Left hindlimb (tissue), 1 donor: ENCODE data around the gene STAT1.

Source experiments
- DNase-seq: peaks from one replicate; pipeline ENCODE4 v3.0.0-alpha.2; 2018

The STAT1 gene

DNA sequence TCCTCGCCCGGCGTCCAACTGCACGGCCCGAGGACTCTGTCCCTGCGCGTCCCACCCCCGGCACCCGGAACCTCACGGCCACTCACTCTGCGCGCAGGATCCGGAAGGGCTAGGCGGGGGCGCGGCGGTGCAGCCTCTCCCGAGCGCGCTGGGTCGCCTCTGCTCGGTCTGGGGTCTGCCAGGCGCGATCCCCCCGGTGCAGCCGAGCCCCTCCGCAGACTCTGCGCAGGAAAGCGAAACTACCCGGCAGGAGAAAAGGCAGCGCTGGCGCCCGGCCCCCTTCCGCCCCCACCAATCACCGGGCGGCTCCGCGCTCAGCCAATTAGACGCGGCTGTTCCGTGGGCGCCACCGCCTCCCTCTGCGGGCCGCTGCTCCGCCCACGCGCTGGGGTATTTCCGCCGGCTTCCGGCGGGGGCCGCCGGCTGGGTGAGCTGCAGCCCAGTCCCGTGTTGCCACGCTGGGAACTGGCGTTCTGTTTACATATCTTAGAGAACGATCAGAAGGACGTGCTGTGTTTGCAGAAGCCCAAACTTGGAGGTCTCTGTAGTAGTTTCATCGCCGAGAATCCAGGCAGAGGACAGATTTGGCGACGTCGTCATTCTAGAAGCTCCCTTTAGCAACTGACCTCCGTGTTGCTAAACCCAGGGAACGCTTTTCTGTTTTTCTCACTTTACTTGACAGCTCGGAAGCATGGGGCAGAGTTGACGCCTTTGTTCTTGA, at the start of gene STAT1:
Gene STAT1 (minus strand): TSS at position 240 of the 721 bp plus-strand sequence. CDS start 4,168 bp downstream, outside the sequence.
- peak; percentile 96 for DNase-seq

- DNase-seq = no peak
Observed at GRCh38 chr2:191063584-191063983, 49.6 kb upstream of the STAT1 start.

- no peak for DNase-seq
Observed at GRCh38 chr2:191061381-191061980, 47.5 kb upstream of the STAT1 start.

DNA sequence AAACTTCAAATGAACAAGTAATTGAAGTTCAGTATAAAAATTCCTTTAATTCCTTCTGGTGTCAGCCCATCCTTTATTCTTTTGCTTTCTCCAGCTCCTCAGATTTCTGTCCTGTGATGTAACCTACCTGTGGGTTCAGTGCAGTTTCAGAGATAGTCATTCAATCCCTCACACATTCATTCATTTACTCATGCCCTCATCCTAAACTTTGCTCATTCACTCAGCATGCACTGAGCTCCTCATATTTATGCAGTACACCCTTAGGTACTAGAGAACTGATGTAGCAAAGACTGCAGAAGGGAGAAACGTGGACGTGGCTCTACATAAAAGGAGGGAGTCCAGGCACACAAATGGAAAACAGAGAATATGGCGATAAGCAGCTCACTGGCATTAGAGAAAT, 45.3 kb upstream of the STAT1 start:
- no peak for DNase-seq

GRCh38 chr2:191056228-191056627, 42.3 kb upstream of the STAT1 start:
- no peak for DNase-seq

GRCh38 chr2:191053256-191053655, 39.3 kb upstream of the STAT1 start:
- no peak for DNase-seq

- no peak for DNase-seq
Observed at GRCh38 chr2:191051825-191052778, 38.1 kb upstream of the STAT1 start.

- no peak for DNase-seq
Observed at GRCh38 chr2:191051177-191051576, 37.2 kb upstream of the STAT1 start.

DNA sequence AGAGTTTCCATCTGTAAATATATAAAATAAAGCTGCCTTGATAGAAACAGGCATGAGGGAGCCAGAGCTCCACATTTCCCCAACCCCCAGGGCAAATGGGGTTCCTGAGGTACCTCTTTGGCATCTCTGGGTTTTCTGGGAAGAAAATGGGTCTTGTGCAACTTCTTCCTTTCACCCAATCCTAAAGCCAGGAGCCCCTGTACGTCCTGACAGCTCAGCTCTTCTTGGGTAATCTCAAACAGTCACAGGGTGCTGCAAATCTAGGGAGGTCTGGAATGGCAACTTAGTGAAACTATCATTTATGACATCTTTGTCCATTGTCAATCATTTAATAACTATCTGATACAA, 36.6 kb upstream of the STAT1 start:
- no peak for DNase-seq

GRCh38 chr2:191049728-191050639, 36.0 kb upstream of the STAT1 start:
- no peak for DNase-seq

GRCh38 chr2:191048073-191048472, 34.1 kb upstream of the STAT1 start:
- DNase-seq = no peak

GRCh38 chr2:191045141-191045540, 31.2 kb upstream of the STAT1 start:
- DNase-seq = no peak

DNA sequence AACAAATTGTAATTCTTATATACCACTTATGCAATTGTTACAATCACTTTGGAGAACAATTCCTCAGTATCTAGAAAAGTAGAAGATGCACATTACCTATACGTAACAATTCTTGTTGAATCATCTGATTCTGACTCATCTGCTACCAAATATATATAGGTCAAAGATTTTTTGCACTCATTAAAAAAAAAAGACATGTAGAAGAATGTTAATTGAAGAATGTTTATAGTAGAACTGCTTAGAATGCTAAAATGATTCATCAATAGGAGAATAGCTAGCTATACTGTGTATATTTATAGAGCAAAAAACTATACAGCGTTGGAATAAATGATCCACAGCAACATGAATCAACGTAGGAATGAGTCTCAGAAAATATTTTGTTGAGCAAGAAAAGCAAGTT, 29.5 kb upstream of the STAT1 start:
- no peak for DNase-seq

GRCh38 chr2:191041418-191042161, 27.6 kb upstream of the STAT1 start:
- no peak for DNase-seq

- DNase-seq = no peak
Observed at GRCh38 chr2:191039616-191040015, 25.6 kb upstream of the STAT1 start.

- DNase-seq = no peak
Observed at GRCh38 chr2:191038741-191039140, 24.8 kb upstream of the STAT1 start.

- no peak for DNase-seq
Observed at GRCh38 chr2:191038241-191038725, 24.3 kb upstream of the STAT1 start.

- no peak for DNase-seq
Observed at GRCh38 chr2:191037351-191037750, 23.4 kb upstream of the STAT1 start.

- DNase-seq = no peak
Observed at GRCh38 chr2:191036363-191036762, 22.4 kb upstream of the STAT1 start.

GRCh38 chr2:191032588-191033429, 18.8 kb upstream of the STAT1 start:
- DNase-seq = no peak

- DNase-seq = no peak
Observed at GRCh38 chr2:191031256-191031655, 17.3 kb upstream of the STAT1 start.
